COLO829 (cell line): ENCODE data around the gene RAP1B.
A peak's percentile ranks its signal among the peaks of the same experiment; 100 is the strongest.

Experiments
- DNase-seq: peaks from one replicate; pipeline ENCODE4 v3.0.0; 2012; ENCODE audit warnings: low spot score

RAP1B gene

GRCh38 chr12:68699486-68699885, 88.8 kb downstream of the RAP1B start:
- peak; percentile 43 for DNase-seq
